HG03521 (cell line): Measurements from ENCODE around the gene BORCS5.
"Not testable (repeated sequence)": the region's sequence is repeated elsewhere in the genome, so short reads cannot be mapped to it uniquely, and the experiment has no call there.

Experiments
- ATAC-seq: cut with Tn5 transposase; IDR thresholded peaks from one replicate; pipeline ENCODE4 v1.9.1; 2021; ENCODE audit warnings: mild to moderate bottlenecking, moderate library complexity; ENCODE audit not compliant: unreplicated experiment

The BORCS5 gene

DNA sequence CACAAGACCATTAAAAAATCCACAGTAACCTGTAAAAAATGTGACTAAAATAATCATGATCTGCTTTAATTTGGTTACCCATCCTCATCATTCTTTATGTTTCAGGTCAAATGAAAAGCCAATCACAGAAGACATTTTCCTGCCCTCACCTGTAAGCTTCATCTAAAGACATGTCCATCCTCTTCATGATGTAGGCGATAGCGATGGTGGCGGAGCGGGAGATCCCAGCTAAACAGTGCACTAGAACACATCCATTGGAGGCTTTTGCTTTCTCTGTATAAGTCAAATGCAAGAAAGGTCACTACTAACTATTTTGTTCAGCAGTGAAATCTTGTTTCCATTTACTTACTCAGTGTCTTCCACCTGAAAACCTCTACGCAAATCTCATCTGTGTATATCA lies 123.2 kb downstream of the BORCS5 start:
- no peak for ATAC-seq

GRCh38 chr12:12481631-12482030 lies 124.8 kb downstream of the BORCS5 start:
- no peak for ATAC-seq

DNA sequence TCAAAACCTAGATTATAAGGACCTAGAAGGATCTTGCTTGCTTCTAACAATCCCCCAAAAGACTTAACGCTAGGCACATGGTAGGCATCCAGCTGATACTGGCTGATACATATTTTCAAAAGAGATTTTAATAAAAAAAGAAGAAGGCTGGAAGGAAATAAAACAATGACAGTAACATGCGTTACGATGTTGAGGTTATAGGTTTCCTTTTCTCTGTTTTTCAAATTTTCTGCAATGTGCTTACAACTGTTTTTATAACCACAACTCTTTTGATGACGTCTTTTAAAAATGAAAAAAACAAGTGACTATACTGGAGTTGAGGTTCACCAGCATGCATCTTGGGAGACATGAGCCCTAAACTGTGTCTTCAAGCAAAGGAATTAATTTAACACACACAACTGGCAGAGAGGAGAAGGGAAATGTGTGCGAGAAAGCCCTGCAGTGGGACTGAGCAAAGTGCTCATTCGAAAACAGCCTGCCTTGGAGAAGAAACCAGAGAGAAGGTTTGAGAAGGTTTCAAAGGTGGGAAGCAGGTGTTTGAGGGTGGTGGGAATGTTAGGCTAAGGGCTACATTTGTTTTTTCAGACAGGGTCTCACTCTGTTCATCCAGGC lies 125.4 kb downstream of the BORCS5 start:
- ATAC-seq, result no peak

- no peak for ATAC-seq
Observed at GRCh38 chr12:12482959-12483358, 126.1 kb downstream of the BORCS5 start.

DNA sequence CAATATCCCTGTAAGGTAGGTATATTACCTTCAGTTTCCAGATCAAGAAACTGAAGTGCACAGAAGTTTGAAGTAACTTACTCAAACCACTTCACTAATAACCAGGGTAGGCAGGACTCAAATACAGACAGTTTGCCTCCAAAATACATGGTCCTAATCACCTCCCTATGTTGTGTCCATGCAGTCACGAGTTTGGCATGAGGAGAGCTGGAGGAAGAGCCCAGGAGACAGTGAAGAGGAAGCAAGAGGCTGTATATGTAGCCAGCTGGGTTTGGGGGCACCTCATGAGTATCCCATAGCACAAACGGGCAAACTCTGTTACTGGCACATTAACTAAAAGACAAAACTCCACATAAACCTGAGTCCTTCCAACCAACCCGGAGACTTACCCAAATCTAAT lies 126.6 kb downstream of the BORCS5 start:
- no peak for ATAC-seq

- ATAC-seq, result peak; percentile 77
Observed at GRCh38 chr12:12486661-12487240, 129.9 kb downstream of the BORCS5 start.

DNA sequence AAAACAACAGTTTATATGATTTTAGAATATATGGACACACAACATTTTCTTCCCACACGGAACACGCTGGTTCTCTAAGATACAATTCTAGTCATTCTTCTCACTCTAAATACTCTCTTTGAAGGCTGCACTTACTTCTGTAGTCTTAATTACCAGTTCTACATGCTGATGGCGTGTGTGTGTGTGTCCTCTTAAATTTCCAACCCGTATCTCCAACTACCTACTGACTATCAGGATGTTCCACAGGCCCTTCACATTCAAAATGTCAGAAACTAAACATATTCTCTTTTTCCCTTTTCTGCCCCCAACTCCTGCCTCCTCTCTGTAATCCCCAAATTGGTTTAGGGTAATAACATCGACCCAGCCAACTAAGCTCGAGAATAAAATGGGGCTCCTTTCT lies 130.6 kb downstream of the BORCS5 start:
- ATAC-seq, result no peak

- ATAC-seq, result no peak
Observed at GRCh38 chr12:12488296-12488695, 131.4 kb downstream of the BORCS5 start.

DNA sequence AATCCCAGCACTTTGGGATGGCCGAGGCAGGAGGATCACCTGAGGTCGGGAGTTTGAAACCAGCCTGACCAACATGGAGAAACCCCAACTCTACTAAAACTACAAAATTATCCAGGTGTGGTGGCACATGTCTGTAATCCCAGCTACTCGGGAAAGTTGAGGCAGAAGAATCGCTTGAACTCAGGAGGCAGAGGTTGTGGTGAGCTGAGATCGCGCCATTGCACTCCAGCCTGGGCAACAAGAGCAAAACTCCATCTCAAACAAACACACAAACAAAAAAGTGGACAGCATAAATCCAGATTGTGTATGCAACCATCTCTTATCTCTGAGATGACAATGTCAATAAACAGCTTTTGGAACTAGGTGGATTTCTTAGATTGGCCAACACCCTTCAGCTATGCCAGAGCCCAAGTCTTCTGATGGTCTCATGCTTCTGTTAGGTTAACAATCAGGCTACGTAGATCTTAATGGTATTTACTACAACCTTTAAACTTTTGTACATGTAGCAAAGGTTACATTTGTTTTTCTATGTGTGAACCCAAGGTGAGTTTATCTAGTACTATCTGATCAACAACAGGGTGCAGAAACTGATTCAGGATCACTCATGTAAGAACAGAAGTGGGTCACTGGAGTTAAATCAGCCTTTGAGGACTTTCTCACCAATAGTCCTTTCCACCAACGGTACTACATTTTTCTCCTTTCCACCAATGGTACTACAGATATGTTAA lies 132.1 kb downstream of the BORCS5 start:
- no peak for ATAC-seq

DNA sequence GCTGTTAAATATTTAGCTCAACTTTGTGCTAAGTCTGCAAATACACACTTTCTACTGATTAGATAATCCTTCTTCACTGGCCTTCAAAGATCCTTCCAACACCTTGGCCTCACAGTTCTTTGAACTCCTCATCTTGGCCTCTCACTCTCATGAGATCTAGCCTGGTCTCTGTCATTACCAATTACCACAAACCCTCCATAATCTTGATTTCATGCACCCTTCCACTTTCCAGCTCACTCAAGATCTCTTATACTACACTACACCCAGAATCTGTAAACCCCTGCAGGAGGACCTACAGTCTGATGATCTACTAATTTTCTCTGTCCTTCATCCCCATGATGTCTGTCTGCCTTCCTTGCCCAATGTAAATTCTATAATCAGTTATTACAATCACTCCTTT lies 134.7 kb downstream of the BORCS5 start:
- no peak for ATAC-seq

- ATAC-seq, result no peak
Observed at GRCh38 chr12:12492547-12492946, 135.7 kb downstream of the BORCS5 start.

- no peak for ATAC-seq
Observed at GRCh38 chr12:12495536-12495935, 138.7 kb downstream of the BORCS5 start.

- ATAC-seq, result no peak
Observed at GRCh38 chr12:12498210-12498609, 141.3 kb downstream of the BORCS5 start.

- ATAC-seq, result no peak
Observed at GRCh38 chr12:12499909-12500604, 143.2 kb downstream of the BORCS5 start.

DNA sequence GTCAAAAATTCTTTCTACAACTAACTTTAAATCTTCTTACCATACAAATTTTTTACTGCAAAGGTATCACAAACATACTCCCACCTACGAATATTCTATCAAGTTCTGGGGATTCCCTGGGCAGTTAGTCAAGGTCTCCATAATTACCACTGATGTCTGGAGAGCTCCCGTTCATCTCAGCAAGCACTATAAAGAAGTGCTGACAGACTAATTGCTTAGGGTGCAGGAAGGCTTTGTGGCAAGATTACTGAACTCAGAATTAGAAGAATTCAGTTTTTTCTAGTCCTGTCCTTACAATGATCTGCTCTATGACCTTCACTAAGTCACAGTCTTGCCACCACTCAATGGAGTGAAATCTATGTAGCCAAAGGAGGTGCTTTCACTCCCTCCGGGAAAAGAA lies 144.2 kb downstream of the BORCS5 start:
- ATAC-seq, result no peak

- ATAC-seq, result not testable (repeated sequence)
Observed at GRCh38 chr12:12502130-12502814, 145.4 kb downstream of the BORCS5 start.

GRCh38 chr12:12502815-12503151 lies 145.9 kb downstream of the BORCS5 start:
- ATAC-seq, result no peak

DNA sequence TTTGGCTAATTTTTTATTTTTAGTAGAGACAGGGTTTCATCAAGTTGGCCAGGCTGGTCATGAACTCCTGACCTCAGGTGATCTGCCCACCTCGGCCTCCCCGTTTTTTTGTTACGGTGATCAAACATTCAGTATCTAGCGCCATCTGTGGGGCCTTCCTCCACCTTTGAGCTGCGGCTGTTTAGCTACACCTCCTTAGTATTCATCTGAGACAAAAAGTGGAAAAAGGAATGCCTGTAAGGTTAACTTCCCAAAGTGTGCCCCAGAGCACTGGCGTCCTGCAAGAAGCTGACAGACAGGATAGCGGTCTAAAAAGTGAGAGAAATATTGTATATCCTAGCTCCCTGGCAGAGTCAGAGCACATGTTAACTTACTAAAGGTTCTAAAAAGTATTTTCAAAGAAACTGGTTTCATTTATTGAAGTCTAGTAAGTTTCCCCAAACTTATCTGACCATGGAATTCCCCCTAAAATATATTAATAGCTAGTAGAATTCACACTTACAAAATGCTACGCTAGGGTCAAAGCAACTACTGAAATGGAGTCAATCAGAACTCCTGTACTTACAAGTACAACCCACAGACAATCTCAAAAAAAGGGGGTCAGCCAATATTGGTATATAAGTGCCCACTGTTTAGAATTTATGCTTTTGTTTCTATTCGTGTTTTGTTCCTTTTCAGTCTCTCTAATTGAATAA lies 146.7 kb downstream of the BORCS5 start:
- no peak for ATAC-seq

DNA sequence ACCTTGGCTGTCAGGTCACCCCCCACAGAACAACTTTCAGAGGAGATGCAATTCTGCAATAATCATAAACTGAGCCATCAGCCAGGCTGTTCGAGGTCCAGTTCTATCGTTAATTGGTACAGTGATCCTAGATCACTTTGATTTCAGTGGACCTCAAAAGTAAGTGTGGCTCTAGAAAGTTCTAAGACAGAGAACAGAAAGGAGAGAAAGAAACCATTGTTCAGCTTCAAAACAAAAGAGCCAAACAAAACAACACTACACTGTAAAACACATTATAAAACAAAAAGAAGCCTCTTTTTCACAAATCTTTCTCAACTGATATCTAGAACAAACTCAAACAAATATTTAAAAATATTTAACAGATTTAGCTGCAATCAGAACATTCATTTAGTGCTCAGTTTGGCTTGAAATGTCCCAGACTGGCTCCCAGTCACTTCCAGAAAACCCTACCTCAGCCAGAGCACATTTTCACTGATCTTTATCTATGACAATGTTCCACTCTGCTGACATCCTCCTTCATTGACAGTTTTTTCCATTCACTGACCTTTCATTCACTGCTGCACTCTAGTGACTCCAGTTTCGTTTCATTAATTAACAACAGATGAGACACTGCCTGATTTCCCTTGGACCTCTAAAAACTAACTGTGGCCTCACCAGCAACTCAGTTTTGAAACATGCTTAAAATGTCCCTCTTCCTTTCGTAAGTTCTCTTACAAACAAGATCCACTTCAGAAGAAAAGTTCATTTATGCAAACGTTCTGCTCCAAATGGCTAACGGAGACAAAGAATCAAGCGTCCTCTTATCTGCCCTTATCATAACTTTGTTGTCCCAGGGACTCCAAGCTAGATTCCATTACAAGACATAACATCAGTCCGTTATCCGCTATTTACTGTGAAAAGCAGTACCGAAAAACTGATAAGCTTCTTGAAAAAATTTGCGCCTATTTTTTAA lies 148.9 kb downstream of the BORCS5 start:
- peak; percentile 78 for ATAC-seq

- no peak for ATAC-seq
Observed at GRCh38 chr12:12506496-12506890, 149.6 kb downstream of the BORCS5 start.
